HG02970 (cell line): ENCODE results near the gene AP3S1.
A peak's percentile ranks its signal among the peaks of the same experiment; 100 is the strongest.
"Not testable (repeated sequence)": the region's sequence is repeated elsewhere in the genome, so short reads cannot be mapped to it uniquely, and the experiment has no call there.

ENCODE experiments used
- ATAC-seq: cut with Tn5 transposase; IDR thresholded peaks from one replicate; pipeline ENCODE4 v1.9.1; 2021; ENCODE audit warnings: mild to moderate bottlenecking, moderate library complexity, moderate number of reproducible peaks; ENCODE audit not compliant: unreplicated experiment, low FRiP score

AP3S1 gene

DNA sequence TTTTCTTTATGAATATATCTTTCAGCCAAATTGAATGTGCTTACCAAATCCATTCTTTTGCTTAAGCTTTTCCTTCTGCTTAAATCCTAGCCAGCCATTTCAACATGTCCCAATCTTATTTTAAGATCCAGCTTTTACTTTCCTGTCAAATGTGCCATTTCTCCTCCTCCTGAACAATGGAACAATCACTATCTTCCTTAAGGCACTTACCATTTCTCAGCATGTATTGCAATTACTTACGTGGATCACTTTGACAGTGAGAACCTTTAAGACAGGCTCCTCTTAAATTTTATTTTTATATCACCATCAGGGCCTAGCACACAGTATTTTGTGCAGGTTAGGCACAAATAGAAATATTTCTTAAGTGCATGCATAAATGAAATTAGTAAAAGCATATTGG lies 20.9 kb upstream of the AP3S1 start:
- ATAC-seq, result no peak

DNA sequence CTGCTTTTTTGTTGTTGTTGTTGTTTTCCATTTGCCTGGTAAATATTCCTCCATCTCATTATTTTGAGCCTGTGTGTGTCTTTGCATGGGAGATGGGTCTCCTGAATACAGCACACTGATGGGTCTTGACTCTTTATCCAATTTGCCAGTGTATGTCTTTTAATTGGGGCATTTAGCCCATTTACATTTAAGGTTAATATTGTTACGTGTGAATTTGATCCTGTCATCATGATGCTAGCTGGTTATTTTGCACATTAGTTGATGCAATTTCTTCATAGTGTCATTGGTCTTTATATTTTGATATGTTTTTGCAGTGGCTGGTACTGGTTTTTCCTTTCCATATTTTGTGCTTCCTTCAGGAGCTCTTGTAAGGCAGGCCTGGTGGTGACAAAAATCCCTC lies 16.8 kb upstream of the AP3S1 start:
- ATAC-seq, result not testable (repeated sequence)

DNA sequence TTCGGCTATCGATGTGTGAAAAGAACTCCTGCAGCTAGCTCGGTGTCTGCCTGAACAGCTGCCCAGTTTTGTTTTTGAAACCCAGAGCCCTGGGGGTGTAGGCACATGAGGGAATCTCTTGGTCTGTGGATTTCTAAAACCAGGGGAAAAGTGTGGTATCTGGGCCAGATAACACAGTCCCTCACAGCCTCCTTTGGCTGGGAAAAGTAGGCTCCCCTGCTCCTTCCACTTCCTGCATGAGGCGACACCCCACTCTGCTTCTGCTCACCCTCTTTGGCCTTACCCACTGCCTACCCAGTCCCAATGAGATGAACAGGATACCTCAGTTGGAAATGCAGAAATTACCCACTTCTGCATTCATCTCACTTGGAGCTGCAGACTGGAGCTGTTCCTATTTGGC lies 15.8 kb upstream of the AP3S1 start:
- ATAC-seq, result no peak

DNA sequence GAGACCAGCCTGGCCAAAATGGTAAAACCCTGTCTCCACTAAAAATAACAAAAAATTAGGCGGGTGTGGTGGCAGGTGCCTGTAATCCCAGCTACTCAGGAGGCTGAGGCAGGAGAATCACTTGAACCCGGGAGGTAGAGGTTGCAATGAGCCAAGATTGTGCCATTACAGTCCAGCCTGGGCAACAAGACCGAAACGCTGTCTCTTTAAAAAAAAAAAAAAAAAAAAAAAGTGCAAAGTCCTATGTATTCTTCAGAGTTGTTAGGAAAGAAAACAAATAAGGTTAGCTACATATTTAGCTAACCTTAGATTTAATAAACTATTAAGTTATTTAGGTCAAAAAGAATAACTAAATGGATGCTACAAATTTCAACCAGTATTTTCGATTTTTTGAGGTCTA lies 11.8 kb upstream of the AP3S1 start:
- no peak for ATAC-seq

DNA sequence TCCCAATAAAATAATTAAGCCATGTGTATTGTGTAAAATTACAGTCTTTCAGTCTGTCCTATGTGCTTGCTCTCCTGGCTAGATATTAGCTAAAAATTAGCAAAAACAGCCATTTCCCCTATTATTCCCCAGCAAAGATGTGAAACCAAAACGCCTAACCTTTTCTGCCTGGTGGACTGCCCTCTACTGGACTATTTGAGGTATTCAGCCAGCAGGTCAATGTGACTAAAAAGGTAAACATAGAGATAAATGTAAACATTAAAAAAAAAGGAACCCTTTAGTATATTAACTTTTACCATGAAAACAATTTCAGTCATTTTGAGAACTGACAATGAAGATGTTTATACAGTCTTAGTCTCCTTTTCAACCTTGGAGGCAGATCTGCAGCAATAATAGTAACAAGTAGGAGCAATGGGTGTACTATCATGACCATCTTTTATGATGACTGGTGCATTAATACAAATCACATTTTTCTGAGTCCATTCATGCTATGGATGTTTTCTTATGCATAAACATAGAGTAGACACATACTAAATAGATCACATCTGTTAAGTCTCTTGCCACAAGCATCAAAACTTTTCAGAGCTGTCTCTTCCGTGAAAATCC lies 10.5 kb upstream of the AP3S1 start:
- ATAC-seq, result no peak

DNA sequence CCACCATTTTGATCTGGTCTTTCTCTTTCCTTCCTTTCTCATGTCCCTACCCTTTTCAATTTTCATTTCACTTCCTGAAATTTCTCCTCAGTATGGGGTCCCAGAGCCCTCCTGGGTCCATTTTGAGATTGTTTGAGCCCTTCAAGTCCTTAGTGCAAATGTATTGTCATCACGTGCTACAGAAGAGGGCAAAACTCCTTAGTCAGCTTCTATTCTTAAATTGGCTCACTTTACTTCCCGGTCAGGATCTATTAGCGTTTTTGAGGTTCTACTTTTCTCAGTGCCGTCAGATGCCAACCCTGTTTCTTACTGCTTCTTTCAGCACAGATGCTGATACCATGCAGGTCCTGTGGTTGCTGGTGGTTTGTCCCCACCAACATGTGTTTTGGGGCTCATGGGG lies 6.3 kb upstream of the AP3S1 start:
- ATAC-seq, result no peak

DNA sequence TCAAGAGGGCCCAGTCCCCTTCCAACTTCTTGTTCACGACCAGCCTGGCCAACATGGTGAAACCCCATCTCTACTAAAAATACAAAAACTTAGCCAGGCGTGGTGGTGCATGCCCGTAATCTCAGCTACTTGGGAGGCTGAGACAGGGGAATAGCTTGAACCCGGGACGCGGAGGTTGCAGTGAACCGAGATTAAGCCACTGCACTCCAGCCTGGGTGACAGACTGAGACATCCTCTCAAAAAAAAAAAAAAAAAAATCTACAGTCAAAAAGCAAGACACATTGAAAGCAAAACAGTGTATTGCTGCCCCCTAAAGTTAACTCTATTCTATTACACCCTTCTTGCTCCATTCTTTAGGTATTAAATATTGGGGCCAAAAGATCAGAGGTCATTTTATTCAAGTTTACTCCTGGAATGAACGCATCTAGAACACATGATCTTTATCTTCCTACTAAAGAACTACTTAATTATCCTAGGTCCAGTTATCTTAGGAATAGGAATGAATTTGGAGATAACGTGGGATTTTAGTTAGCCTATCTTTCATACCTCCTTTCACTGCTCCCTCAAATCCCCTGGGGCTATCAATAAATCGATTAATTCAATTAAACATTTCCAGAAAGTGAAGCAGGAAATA lies 2.7 kb upstream of the AP3S1 start:
- no peak for ATAC-seq

DNA sequence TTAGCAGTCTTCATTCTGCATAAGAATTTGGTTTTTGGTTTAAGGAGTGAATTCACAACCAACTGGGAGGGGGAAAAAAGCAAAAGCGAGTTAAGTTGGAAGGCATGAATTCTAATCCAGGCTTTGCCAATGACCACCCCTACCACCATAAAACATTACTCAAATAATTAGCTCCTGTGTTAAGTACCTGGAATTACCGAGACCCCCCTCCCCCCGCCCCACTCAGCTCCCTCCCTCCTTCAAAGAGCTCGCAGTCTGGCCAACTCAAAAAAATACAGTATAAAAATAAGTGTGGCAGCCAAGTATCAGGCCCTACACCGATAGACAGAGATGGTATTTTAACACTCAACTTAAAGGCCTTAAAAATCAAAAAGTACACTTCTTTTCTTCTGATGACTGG lies 862 bp upstream of the AP3S1 start:
- ATAC-seq, result no peak

DNA sequence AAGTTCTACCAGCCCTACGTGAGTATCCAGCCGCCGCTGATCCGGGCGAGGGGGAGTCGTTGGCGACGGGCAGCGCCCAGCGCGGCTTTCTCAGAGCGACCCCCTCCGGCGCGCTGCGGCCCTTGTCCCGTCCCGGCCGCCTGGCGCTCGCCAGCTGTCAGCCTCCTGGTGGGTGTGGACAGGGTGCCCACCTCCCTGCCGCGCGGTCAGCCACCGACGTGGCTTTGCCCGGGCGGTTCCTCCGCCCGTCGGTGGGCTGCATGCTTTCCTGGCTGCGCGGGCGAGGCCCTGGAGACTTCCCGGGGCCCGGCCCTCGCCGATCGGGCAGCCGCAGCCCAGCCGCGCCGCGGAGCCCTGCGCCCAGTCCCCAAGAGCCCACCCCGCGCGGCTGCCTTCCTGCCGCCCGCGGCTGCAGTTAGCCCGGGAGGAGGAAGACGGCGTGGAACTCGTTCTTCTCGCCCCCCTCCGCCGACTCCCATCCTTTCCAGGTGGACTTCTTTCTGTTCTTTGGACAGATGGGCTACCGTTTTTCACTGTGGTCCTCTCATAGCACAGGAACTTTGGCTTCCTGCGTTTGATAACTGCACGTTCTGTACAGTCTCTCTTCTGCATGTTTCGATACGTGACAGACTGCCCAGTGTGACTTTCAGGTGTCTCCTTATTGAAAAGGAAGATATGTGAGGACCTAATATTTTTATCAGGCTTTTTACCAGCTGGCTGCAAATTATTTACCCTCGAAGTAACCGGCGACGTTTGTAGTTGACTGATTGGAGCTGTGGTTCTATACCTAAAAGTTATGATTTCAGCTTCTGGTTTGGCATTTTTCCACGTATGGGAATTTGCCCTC lies 577 bp downstream of the AP3S1 start:
- peak; percentile 42 for ATAC-seq

DNA sequence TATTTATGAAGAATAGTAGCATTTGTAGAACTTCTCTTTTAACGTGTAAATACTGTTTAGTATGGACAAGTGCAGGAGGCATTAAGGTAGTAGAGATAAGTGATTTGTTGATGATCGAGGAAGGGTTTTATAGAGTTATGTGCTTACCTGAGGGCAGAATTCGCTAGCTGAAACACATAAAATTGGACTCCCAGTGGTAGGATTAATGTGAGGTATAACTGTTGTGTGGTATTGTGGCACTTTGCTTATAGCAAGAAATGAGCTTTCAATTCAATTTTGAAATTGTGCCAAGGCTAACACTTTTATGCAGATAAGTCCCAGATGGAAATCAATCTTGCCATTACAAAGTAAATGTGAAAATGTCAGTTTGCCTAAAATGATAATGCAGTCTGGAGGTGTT lies 1.2 kb downstream of the AP3S1 start:
- no peak for ATAC-seq

DNA sequence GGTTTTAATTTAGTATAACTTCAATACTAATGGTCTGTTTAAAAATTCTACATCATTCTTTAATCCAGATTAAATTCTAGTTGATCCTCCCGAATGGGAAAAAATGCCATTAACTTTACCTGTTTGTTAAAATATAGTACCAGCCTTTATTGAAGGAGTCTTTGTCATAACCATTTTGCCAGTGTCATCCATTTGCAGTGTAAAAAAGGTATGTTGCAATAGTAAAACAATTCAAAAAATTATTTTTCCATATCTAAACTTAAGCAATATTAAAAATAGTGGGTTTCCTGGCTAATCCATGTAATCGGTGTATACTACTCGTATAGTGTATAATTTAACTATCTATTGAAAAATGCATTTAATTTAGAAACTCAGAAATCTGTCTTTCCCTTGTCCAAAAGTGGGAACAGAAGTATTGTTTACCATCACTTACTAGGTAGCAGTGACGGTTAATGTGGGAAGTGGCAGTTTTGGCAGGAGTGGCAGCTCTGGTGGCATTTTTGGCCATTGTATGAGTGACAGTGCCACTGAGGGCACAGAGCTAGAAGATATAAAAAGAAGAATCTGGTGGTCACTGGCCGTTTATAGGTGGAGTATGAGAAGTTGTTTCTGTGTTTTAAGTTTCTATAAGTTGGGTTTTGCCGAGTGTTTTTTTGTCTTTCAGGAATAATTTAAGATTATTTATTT lies 1.9 kb downstream of the AP3S1 start:
- no peak for ATAC-seq

DNA sequence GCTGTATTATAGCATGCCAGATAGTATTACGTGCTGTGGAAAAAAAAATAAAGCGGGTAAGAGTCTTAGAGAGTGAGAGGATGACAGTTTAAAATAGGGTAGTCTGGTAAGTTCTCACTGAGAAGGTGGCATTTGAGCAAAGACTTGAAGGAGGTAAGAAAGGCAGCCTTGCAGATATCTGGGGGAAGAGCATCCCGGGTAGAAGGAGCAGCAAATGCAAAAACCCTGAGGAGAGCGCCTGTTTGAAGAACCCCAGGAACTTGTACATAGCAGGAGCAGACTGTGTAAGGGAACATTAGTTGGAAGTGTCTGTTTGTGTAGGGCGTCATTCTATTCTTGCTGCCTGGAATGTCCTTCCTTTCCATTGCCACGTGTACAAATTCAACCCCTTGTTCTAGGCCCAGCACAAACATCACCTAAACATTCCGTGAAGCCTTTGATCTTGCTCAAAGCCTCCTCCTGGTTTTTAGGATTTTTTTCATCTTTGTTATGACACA lies 2.6 kb downstream of the AP3S1 start:
- ATAC-seq, result no peak

DNA sequence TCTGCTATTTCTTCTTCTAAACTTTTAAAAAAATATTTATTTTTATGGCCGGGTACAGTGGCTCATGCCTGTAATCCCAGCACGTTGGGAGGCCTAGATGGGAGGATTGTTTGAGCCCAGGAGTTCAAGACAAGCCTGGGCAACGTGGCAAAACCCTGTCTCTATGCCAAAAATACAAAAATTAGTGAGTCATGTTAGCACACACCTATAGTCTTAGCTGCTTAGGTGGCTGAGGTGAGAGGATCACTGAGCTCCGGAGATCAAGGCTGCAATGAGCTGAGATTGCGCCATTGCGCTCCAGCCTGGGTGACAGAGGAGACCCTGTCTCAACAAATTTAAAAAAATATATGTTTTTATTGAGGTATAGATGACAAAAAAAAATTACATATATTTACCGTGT lies 5.6 kb downstream of the AP3S1 start:
- no peak for ATAC-seq

DNA sequence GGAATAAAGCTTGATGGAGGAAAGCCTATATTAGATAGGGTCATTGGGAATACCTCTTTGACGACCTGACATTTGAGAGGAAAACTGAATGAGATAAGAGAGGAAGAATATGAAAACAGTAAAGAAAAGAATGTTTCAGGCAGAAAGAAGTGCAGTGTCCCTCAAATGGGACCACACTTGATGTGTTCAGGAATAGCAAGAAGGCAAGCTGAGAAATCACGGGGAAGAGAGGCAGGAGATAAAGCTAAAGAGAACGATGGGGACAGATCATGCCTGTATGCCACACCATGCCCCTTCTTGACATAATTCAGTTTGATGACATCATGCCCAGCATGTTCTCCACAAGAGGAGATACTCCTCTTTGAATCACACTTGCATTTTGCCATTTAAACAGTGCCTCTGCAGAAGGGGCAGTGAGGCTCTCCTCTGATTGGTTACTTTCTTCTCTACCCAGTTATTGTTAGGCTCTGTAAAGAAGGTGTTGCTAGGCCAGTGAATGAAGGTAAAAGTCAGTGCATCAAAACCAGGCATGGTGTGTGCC lies 7.6 kb downstream of the AP3S1 start:
- ATAC-seq, result no peak

DNA sequence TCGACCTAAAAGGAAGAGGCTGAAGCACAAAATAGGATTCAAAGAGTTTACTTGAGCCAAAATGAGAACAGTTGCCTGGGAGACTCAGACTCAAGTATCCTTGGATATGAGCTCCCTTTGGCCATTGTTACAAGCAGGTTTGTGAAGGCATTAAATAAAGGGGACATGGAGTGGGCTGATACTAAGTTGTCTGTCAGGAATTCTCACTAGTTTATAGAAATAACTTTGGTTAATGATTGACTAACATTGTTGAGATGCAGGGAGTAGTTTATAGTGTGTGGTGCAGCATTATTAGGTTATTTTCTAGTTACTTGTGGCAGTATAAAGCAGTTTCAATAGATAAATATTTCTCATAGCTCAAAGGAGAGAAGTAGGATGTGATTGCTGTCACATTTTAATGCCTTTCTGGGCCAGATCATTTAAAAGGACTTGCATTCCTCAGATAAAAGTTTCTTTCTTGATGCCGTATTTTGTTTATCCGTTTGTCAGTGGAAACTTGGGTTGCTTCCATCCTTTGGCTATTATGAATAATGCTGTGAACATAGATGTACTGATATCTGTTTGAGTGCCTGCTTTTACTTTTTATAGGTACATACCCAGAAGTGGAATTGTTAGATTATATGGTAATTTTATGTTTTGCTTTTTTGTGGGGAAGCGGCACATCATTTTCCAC lies 9.1 kb downstream of the AP3S1 start:
- ATAC-seq, result no peak

DNA sequence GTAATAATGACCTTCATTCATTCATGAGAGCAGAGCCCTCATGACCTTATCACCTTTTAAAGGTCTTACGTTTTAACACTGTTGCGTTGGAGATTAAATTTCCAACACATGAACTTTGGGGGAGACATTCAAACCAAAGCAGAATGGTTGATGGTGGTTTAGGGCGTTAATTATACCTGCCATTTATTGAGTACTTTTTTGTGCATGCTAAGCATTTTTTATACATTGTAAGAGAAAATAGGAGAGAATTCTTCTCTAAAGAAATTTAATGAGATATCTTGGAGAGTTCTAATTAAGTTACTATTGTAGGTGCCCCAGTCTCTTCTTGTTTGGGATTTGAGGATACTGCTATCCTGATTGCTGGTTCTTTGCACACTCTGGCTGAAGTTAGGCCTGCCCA lies 12.4 kb downstream of the AP3S1 start:
- ATAC-seq, result no peak

DNA sequence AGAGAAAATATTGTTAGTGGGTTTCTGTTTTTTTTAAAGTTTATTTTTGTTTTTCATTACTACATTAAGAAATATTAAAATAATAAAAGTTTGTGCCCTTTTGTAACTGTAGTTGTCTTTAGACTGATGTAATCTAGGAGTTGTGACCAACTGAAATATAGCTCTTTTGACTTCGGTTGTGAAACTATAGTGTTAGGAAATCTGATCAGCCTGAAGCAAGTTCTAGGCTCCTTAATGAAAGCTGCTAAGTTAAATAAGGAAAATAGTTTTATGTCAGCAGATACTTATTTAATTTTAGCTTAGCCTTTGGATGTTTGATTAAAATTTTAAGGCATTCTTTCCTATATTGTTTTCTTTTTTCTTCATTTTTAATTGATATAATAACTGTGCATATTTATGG lies 14.2 kb downstream of the AP3S1 start:
- ATAC-seq, result no peak

DNA sequence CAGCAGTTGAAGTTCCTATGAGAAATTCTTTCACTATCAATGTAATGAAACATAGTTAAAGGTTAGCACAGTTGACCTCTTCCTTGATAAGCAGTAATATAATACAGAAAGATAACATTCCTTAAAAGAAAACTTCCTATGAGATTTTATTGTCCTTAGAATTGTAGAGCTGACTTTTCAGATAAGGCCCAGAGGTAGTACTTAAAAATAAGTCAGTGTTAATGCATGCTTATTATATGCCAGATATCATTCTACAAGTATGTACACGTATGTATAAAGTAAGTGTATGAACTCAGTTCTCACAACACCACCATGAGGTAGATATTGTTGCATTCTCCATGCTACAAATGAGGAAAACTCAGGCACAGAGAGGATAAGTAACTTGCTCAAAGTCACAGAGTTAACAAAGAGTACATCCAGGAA lies 15.3 kb downstream of the AP3S1 start:
- ATAC-seq, result no peak

DNA sequence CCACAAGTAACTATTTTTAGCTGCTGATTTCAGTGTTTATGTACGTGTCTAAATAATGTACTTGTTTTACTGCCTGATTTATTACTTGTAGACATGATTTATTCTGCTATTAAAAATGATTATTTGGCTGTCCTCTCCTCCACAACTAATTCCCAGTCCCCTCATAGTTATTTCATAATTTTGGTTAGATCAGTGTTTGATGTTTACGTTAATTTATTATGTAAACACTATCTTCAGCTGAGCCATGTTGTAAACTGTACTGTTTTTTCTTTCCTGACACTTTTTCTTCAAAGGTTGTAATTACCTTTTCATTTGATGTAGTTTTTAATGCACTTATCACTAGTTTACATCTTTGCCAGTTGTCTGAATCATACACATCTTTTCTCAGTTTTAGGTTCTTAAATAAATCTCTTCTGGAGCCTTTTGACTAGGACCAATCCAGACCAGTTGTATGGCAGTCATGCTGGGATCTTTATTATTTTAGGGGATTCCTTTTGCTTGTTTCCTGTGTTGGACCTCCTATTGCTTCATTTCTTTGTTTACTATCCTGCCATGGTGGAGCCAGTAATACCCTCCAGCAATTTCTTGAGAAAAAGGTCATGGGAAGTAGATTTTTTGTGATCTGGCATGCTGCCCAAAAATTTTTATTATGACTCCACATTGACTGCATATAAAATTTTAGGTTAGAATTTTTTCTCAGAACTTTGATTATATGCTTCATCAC lies 16.1 kb downstream of the AP3S1 start:
- no peak for ATAC-seq

DNA sequence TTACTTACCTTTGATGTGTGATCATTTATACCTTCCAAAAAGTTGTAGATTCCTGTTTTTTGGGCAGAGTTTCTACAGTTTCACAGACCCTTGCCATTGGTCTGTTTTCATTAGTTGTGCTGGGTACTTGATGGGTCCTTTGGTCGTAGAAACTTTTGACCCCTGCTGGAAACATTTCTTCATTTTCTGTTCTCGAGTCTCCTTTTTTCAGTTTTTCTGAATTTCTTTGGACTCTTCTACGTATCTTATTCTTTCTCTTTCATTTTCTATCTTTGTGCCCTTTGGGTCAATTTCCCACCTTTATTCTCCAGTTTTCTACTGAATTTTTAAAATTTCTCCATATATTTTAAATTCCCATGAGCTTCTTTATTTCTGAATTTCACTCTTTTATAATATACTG lies 16.7 kb downstream of the AP3S1 start:
- no peak for ATAC-seq
